ENCODE results near the gene C17orf113. TPM values are rescaled to one million over a fixed set of nuclear protein-coding genes. Genes with fewer than 3 reads are reported as not detected.

C17orf113 gene
- total and polyA plus RNA-seq, 2 of the 4 experiments (the other 2 are of a cell fraction): under 0.01 to 0.03 TPM

DNA sequence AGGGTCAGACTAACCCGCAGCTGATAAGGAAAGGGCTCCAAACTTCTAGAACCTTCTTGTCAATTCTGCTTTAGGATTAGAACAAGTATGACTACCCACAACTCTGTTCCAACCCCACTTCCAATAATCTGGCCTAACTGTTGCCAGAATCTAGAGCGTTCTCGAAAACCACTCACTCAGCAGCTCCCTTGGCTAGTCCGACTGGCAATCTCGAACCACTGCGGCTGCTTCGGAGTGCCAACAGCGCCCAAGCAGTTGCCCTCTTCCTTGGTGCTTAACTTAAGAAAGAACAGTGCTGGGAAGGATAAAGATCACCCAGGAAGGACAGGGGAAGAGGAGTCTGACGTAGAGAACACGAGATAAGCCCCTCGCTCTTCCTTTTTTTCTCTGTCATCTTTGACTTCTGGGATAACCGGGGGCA lies 34.0 kb downstream of the C17orf113 start:
- Histone ChIP-seq H3K4me2 (ENCODE audit: low read depth, low read length) (peak overlapping the region; percentile 94), H2AFZ (replicated peaks; ENCODE audit: low read length, poor library complexity) (peak overlapping the region; percentile 97), H3K79me1 (ENCODE audit: low read depth in 1 of 2, low read length in 2 of 2) (peaks cover 9 to 63% of the 10 kb centered on the region in 2 experiments), H4K8ac (ENCODE audit: low read depth in 2 of 2, low read length in 2 of 2) (peak overlapping the region; percentile 96 to 100), H4K5ac (ENCODE audit: low read depth, low read length) (peak overlapping the region; percentile 91), H4K20me1 (ENCODE audit: insufficient read depth, low read length) (peaks cover 30% of the 10 kb centered on the region), H3K14ac (replicated peaks; ENCODE audit: low read depth, low read length) (peak overlapping the region; percentile 99), H2BK120ac (ENCODE audit: low read depth, low read length) (peak overlapping the region; percentile 73; the same call in 1 of the 2 replicates), H3K56ac (ENCODE audit: extremely low read depth, insufficient read depth, low read length) (peak overlapping the region; percentile 88), H3K4me3 (ENCODE audit: insufficient read depth, low read depth, low read length) (peak overlapping the region; percentile 65), H3K9me3 (ENCODE audit: control insufficient read depth, insufficient read depth, low read length) (no peaks in the 10 kb centered on the region), H2BK15ac (ENCODE audit: low read depth, low read length) (peak overlapping the region; percentile 38; the same call in 1 of the 3 replicates), H3K36me3 (ENCODE audit: control insufficient read depth, insufficient read depth, low read length) (no peaks in the 10 kb centered on the region), H3K18ac (ENCODE audit: low read depth, low read length) (no peak overlapping the region; the same call in 1 of the 2 replicates), H3K27me3 (ENCODE audit: control insufficient read depth, insufficient read depth, low read length) (no peaks in the 10 kb centered on the region), H2AK5ac (ENCODE audit: low read depth, low read length) (peak overlapping the region; percentile 92), H3K9ac (ENCODE audit: low read depth, low read length) (peak overlapping the region; percentile 93), H3K23ac (ENCODE audit: low read depth, low read length) (peak overlapping the region; percentile 100), H3K9me1 (ENCODE audit: insufficient read depth, low read length) (peaks cover 8% of the 10 kb centered on the region), H3K27ac (ENCODE audit: insufficient read depth, low read length) (peak overlapping the region; percentile 94), H3K4ac (ENCODE audit: low read depth, low read length) (peak overlapping the region; percentile 98), H2BK20ac (ENCODE audit: low read depth, low read length) (0 out of 2 replicates have a peak overlapping the region, but pooled peaks have one; percentile 9), H2BK5ac (ENCODE audit: low read depth, low read length, poor library complexity, severe bottlenecking) (peak overlapping the region; percentile 85), H3K4me1 (ENCODE audit: control insufficient read depth, insufficient read depth, low read length) (peaks cover 3% of the 10 kb centered on the region; the same call in 1 of the 2 replicates), H4K91ac (ENCODE audit: insufficient read depth, low read depth, low read length) (peak overlapping the region; percentile 94), H2AK9ac (replicated peaks; ENCODE audit: low read depth, low read length, poor library complexity) (peak overlapping the region; percentile 99)
- ChIA-PET POLR2A (ENCODE audit: unreplicated experiment) (no interaction called here), CTCF (no interaction called here)
- in situ Hi-C loops (cut with MboI; ENCODE audit: low sequenced_read_pairs) (no loop called here), intact Hi-C loops (cut with micrococcal nuclease) (loop anchor here (2.0 kb wide), 1 partner anchor 14 kb away; no protein-coding TSS in a partner anchor), dilution Hi-C loops (cut with HindIII; ENCODE audit: low sequenced_read_pairs, unreplicated experiment) (no loop called here)
- DNase-seq (peak; percentile 16), ATAC-seq (ENCODE audit: low read depth) (no peak)
- BruUV-seq (replicated peaks): no TSS peak
- 0% methylated on average over 2 of the region's 12 CpGs; no CpG with 5 or more reads in 1 of the 2 experiments for WGBS, 2 experiments (ENCODE audit: extremely low coverage in 2 of 2, insufficient read length in 1 of 2)
- TF ChIP-seq NFE2L2 (IDR thresholded peaks at IDR 0.05; ENCODE audit: low read depth, low read length) (no peak), CHD1 (IDR thresholded peaks at IDR 0.05; ENCODE audit: low read depth, low read length) (no peak), MXI1 (IDR thresholded peaks at IDR 0.05; ENCODE audit: borderline replicate concordance, low read depth, low read length) (no peak), MAZ (IDR thresholded peaks at IDR 0.05; ENCODE audit: borderline replicate concordance, low read depth, low read length) (no peak), FOS (IDR thresholded peaks at IDR 0.05; ENCODE audit: low read depth, low read length) (no peak), BHLHE40 (IDR thresholded peaks at IDR 0.05; ENCODE audit: low read depth, low read length) (no peak), RFX5 (IDR thresholded peaks at IDR 0.05; ENCODE audit: low read depth, low read length) (no peak), CEBPB (IDR thresholded peaks at IDR 0.05; ENCODE audit: low read depth, low read length) (no peak), SMC3 (IDR thresholded peaks at IDR 0.05; ENCODE audit: low read depth, low read length) (no peak), RCOR1 (IDR thresholded peaks at IDR 0.05; ENCODE audit: insufficient replicate concordance, low read length) (no peak), POLR2A (IDR thresholded peaks at IDR 0.05; ENCODE audit: low read depth, low read length) (no peak), RAD21 (IDR thresholded peaks at IDR 0.05; ENCODE audit: low read length) (no peak)
- TF ChIP-seq, protein P1, sequence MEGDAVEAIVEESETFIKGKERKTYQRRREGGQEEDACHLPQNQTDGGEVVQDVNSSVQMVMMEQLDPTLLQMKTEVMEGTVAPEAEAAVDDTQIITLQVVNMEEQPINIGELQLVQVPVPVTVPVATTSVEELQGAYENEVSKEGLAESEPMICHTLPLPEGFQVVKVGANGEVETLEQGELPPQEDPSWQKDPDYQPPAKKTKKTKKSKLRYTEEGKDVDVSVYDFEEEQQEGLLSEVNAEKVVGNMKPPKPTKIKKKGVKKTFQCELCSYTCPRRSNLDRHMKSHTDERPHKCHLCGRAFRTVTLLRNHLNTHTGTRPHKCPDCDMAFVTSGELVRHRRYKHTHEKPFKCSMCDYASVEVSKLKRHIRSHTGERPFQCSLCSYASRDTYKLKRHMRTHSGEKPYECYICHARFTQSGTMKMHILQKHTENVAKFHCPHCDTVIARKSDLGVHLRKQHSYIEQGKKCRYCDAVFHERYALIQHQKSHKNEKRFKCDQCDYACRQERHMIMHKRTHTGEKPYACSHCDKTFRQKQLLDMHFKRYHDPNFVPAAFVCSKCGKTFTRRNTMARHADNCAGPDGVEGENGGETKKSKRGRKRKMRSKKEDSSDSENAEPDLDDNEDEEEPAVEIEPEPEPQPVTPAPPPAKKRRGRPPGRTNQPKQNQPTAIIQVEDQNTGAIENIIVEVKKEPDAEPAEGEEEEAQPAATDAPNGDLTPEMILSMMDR (conservative IDR thresholded peaks at IDR 0.05; ENCODE audit: low read depth, low read length): no peak
- TF ChIP-seq, protein P2, sequence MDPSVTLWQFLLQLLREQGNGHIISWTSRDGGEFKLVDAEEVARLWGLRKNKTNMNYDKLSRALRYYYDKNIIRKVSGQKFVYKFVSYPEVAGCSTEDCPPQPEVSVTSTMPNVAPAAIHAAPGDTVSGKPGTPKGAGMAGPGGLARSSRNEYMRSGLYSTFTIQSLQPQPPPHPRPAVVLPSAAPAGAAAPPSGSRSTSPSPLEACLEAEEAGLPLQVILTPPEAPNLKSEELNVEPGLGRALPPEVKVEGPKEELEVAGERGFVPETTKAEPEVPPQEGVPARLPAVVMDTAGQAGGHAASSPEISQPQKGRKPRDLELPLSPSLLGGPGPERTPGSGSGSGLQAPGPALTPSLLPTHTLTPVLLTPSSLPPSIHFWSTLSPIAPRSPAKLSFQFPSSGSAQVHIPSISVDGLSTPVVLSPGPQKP (IDR thresholded peaks at IDR 0.05; ENCODE audit: borderline replicate concordance, low read depth, low read length): no peak
- TF ChIP-seq, protein P3, sequence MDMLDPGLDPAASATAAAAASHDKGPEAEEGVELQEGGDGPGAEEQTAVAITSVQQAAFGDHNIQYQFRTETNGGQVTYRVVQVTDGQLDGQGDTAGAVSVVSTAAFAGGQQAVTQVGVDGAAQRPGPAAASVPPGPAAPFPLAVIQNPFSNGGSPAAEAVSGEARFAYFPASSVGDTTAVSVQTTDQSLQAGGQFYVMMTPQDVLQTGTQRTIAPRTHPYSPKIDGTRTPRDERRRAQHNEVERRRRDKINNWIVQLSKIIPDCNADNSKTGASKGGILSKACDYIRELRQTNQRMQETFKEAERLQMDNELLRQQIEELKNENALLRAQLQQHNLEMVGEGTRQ (IDR thresholded peaks at IDR 0.05; ENCODE audit: low read depth, low read length): no peak

All from IMR-90 (cell line).